A673 (cell line): ENCODE results near the gene PARD3.

Experiments used
- CTCF ChIP-seq: fragments of 300-800, 200-600 bp; sonication (generic); conservative IDR thresholded peaks from 2 replicates; pipeline ENCODE4 v1.5.1; 2017; ENCODE audit warnings: low read depth, mild to moderate bottlenecking, antibody characterized with exemption, low read length, moderate library complexity, mixed read lengths
- EZH2 ChIP-seq: fragments of 200-600 bp; sonication (generic); IDR thresholded peaks from 2 replicates; pipeline ENCODE4 v1.6.1; 2017; ENCODE audit warnings: borderline replicate concordance, low read depth, mild to moderate bottlenecking, mixed read lengths, antibody characterized with exemption, low read length; ENCODE audit not compliant: poor library complexity, severe bottlenecking

GRCh38 chr10:34102893-34103506 lies 712.1 kb downstream of the PARD3 start:
- TF ChIP-seq CTCF (no peak), EZH2 (no peak)
